ENCODE data around the gene GPR45.

- TF ChIP-seq GATA2 (IDR thresholded peaks at IDR 0.05; ENCODE audit: low read depth, low read length) (peak; percentile 65), GATA3 (IDR thresholded peaks at IDR 0.05; ENCODE audit: low read depth, low read length) (no peak)
Observed at GRCh38 chr2:105235388-105236059, 6.0 kb upstream of the GPR45 start.
